ENCODE results near the gene COG5. TPM values are rescaled to one million over a fixed set of nuclear protein-coding genes. Genes with fewer than 3 reads are reported as not detected.

Gene COG5
- total RNA-seq, 1 experiment from 2014 or later = 29.1 TPM

DNA sequence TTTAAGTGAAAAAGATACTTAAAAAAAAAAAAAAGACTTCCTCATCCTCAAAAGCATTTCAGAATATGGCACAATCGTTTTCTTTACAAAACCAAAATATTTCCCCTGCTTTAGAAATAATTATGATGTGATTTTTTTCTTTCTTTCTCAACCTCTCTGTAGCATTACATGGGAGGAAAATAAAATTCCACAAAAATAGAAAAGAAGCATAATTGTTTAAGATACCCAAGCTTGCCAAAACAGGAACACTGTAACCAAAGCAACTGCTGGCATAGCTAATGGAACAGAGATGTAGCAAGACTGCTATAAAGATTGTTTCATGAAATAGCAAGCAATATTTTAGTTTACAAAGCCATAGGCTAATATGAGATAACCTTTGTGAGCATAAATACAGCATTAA is 169.4 kb downstream of the COG5 start:
- no TSS peak for BruUV-seq (replicated peaks)

GRCh38 chr7:107392830-107393229 is 170.9 kb downstream of the COG5 start:
- POLR2A ChIA-PET = no interaction called here
- intact Hi-C loops (cut with micrococcal nuclease; ENCODE audit: unreplicated experiment) = no loop called here
- H3K27ac ChIP-seq (ENCODE audit: low read length) = no peak overlapping the region
- DNase-seq (ENCODE audit: low read depth, low spot score) (no peak), ATAC-seq (no peak)
- BruUV-seq (replicated peaks) = no TSS peak
- H3K36me3 ChIP-seq (ENCODE audit: control insufficient read depth, insufficient read depth, low read length) = no peaks in the 10 kb centered on the region
- 0 out of 2 replicates have a peak, but pooled peaks cover 2% of the 10 kb centered on the region for H3K4me1 ChIP-seq (ENCODE audit: control insufficient read depth, insufficient read depth, low read length)
- no peaks in the 10 kb centered on the region for H3K27me3 ChIP-seq (ENCODE audit: control insufficient read depth, insufficient read depth, low read length)
- CTCF ChIA-PET = no interaction called here
- H3K9me3 ChIP-seq (ENCODE audit: control insufficient read depth, insufficient read depth, low read depth, low read length) = no peaks in the 10 kb centered on the region
- no peak for TF ChIP-seq SIN3A (IDR thresholded peaks at IDR 0.05; ENCODE audit: borderline replicate concordance, insufficient read depth, low read depth, low read length)
- TF ChIP-seq, protein P1, sequence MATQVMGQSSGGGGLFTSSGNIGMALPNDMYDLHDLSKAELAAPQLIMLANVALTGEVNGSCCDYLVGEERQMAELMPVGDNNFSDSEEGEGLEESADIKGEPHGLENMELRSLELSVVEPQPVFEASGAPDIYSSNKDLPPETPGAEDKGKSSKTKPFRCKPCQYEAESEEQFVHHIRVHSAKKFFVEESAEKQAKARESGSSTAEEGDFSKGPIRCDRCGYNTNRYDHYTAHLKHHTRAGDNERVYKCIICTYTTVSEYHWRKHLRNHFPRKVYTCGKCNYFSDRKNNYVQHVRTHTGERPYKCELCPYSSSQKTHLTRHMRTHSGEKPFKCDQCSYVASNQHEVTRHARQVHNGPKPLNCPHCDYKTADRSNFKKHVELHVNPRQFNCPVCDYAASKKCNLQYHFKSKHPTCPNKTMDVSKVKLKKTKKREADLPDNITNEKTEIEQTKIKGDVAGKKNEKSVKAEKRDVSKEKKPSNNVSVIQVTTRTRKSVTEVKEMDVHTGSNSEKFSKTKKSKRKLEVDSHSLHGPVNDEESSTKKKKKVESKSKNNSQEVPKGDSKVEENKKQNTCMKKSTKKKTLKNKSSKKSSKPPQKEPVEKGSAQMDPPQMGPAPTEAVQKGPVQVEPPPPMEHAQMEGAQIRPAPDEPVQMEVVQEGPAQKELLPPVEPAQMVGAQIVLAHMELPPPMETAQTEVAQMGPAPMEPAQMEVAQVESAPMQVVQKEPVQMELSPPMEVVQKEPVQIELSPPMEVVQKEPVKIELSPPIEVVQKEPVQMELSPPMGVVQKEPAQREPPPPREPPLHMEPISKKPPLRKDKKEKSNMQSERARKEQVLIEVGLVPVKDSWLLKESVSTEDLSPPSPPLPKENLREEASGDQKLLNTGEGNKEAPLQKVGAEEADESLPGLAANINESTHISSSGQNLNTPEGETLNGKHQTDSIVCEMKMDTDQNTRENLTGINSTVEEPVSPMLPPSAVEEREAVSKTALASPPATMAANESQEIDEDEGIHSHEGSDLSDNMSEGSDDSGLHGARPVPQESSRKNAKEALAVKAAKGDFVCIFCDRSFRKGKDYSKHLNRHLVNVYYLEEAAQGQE (IDR thresholded peaks at IDR 0.05; ENCODE audit: insufficient read depth in 1 of 2, low read depth in 2 of 2, low read length in 1 of 2) = no peak
- TF ChIP-seq POLR2AphosphoS5 (IDR thresholded peaks at IDR 0.05; ENCODE audit: low read depth, low read length) = no peak
- no peak for TF ChIP-seq CTCF (IDR thresholded peaks at IDR 0.05)
- TF ChIP-seq TCF7L2 (IDR thresholded peaks at IDR 0.05; ENCODE audit: low read depth, low read length) = no peak
- in situ Hi-C loops (cut with HindIII; ENCODE audit: low pct_unique_long_range_greater_than_20kb, low sequenced_read_pairs) = no loop called here
- no peak overlapping the region for H3K4me3 ChIP-seq (ENCODE audit: low read depth in 2 of 2, low read length in 2 of 2)

More for the DNA sequence above, 169.4 kb downstream of the COG5 start:
- TF ChIP-seq, protein P1 (IDR thresholded peaks at IDR 0.05; ENCODE audit: insufficient read depth in 1 of 2, low read depth in 2 of 2, low read length in 1 of 2) = no peak
- no peak for TF ChIP-seq SIN3A (IDR thresholded peaks at IDR 0.05; ENCODE audit: borderline replicate concordance, insufficient read depth, low read depth, low read length)
- no peak for TF ChIP-seq CTCF (IDR thresholded peaks at IDR 0.05)
- TF ChIP-seq TCF7L2 (IDR thresholded peaks at IDR 0.05; ENCODE audit: low read depth, low read length) = no peak
- no peak for TF ChIP-seq POLR2AphosphoS5 (IDR thresholded peaks at IDR 0.05; ENCODE audit: low read depth, low read length)
- no peaks in the 10 kb centered on the region for H3K9me3 ChIP-seq (ENCODE audit: control insufficient read depth, insufficient read depth, low read depth, low read length)
- POLR2A ChIA-PET = no interaction called here
- H3K27ac ChIP-seq (ENCODE audit: low read length) = no peak overlapping the region
- CTCF ChIA-PET = no interaction called here
- in situ Hi-C loops (cut with HindIII; ENCODE audit: low pct_unique_long_range_greater_than_20kb, low sequenced_read_pairs) = no loop called here
- intact Hi-C loops (cut with micrococcal nuclease; ENCODE audit: unreplicated experiment) = no loop called here
- ATAC-seq = no peak
- no peak overlapping the region for H3K4me3 ChIP-seq (ENCODE audit: low read depth in 2 of 2, low read length in 2 of 2)
- no peaks in the 10 kb centered on the region for H3K36me3 ChIP-seq (ENCODE audit: control insufficient read depth, insufficient read depth, low read length)
- no peak for DNase-seq (ENCODE audit: low read depth, low spot score)
- no peaks in the 10 kb centered on the region for H3K27me3 ChIP-seq (ENCODE audit: control insufficient read depth, insufficient read depth, low read length)
- H3K4me1 ChIP-seq (ENCODE audit: control insufficient read depth, insufficient read depth, low read length) = no peaks in the 10 kb centered on the region
